ENCODE results near the gene COX6A1.

The COX6A1 gene

GRCh38 chr12:120465756-120466155 lies 27.8 kb downstream of the COX6A1 start:
- Mint-ChIP-seq H3K4me1 (ENCODE audit: low read depth in 2 of 2) (peaks cover 27% of the 10 kb centered on the region in 2 donors), H3K9me3 (no peaks in the 10 kb centered on the region), H3K27me3 (no peaks in the 10 kb centered on the region), H3K4me3 (peak overlapping the region in 1 of 2 donors; percentile 12), H3K36me3 (ENCODE audit: insufficient read depth) (peaks cover 83% of the 10 kb centered on the region), H3K27ac (no peak overlapping the region)
- DNase-seq (no peak), ATAC-seq (replicated peaks) (no peak)

GRCh38 chr12:120466560-120467315 lies 28.8 kb downstream of the COX6A1 start:
- Mint-ChIP-seq H3K27ac (peak overlapping the region in 1 of 2 donors; percentile 92), H3K4me3 (peak overlapping the region; percentile 88 to 92), H3K9me3 (no peaks in the 10 kb centered on the region), H3K36me3 (ENCODE audit: insufficient read depth) (peaks cover 78% of the 10 kb centered on the region), H3K4me1 (ENCODE audit: low read depth in 2 of 2) (peaks cover 28 to 30% of the 10 kb centered on the region in 2 donors), H3K27me3 (no peaks in the 10 kb centered on the region)
- DNase-seq (peak; percentile 27 to 44 (median 36)), ATAC-seq (replicated peaks) (no peak)

- H3K36me3 Mint-ChIP-seq (ENCODE audit: insufficient read depth), result peaks cover 71% of the 10 kb centered on the region
- ATAC-seq (replicated peaks) (no peak), DNase-seq (no peak)
- H3K27me3 Mint-ChIP-seq, result no peaks in the 10 kb centered on the region
- peak overlapping the region; percentile 91 to 92 for H3K27ac Mint-ChIP-seq
- H3K9me3 Mint-ChIP-seq, result no peaks in the 10 kb centered on the region
- H3K4me3 Mint-ChIP-seq, result peak overlapping the region; percentile 88 to 92
- H3K4me1 Mint-ChIP-seq (ENCODE audit: low read depth in 2 of 2), result peaks cover 33 to 35% of the 10 kb centered on the region in 2 donors
These were observed 29.5 kb downstream of the COX6A1 start for GRCh38 chr12:120467439-120467838.

GRCh38 chr12:120468325-120468820 lies 30.5 kb downstream of the COX6A1 start:
- no peaks in the 10 kb centered on the region for H3K27me3 Mint-ChIP-seq
- DNase-seq, result no peak
- H3K36me3 Mint-ChIP-seq (ENCODE audit: insufficient read depth), result peaks cover 62% of the 10 kb centered on the region
- H3K27ac Mint-ChIP-seq, result peak overlapping the region; percentile 91 to 92
- H3K4me1 Mint-ChIP-seq (ENCODE audit: low read depth in 2 of 2), result peaks cover 37 to 43% of the 10 kb centered on the region in 2 donors
- no peak for ATAC-seq (replicated peaks)
- H3K4me3 Mint-ChIP-seq, result peak overlapping the region; percentile 88 to 92
- H3K9me3 Mint-ChIP-seq, result no peaks in the 10 kb centered on the region

GRCh38 chr12:120468821-120469449 lies 31.0 kb downstream of the COX6A1 start:
- peaks cover 56% of the 10 kb centered on the region for H3K36me3 Mint-ChIP-seq (ENCODE audit: insufficient read depth)

GRCh38 chr12:120469450-120470149 lies 31.7 kb downstream of the COX6A1 start, which contains the start of gene SRSF9:
SRSF9 (minus strand) TSS chr12:120469748; CDS start chr12:120469609, 139 bp downstream.
- ATAC-seq (replicated peaks) (peak; percentile 86), DNase-seq (peak; percentile 96 to 97 (median 97))
- peaks cover 49% of the 10 kb centered on the region for H3K36me3 Mint-ChIP-seq (ENCODE audit: insufficient read depth)
- H3K4me1 Mint-ChIP-seq (ENCODE audit: low read depth in 2 of 2), result peaks cover 42 to 47% of the 10 kb centered on the region in 2 donors
- peak within 1 kb of the TSS; percentile 91 to 92 for H3K27ac Mint-ChIP-seq
- H3K4me3 Mint-ChIP-seq, result peak within 1 kb of the TSS; percentile 88 to 92
- no peaks in the 10 kb centered on the region for H3K27me3 Mint-ChIP-seq
- H3K9me3 Mint-ChIP-seq, result no peaks in the 10 kb centered on the region

More at GRCh38 chr12:120468821-120469449, 31.0 kb downstream of the COX6A1 start:
- H3K4me3 Mint-ChIP-seq, result peak overlapping the region; percentile 88 to 92
- DNase-seq (peak in 2 of 3 experiments; percentile 9 to 18), ATAC-seq (replicated peaks) (peak; percentile 38)
- H3K4me1 Mint-ChIP-seq (ENCODE audit: low read depth in 2 of 2), result peaks cover 41 to 43% of the 10 kb centered on the region in 2 donors
- H3K27me3 Mint-ChIP-seq, result no peaks in the 10 kb centered on the region
- peak overlapping the region; percentile 91 to 92 for H3K27ac Mint-ChIP-seq
- H3K9me3 Mint-ChIP-seq, result no peaks in the 10 kb centered on the region

GRCh38 chr12:120470150-120470784 lies 32.4 kb downstream of the COX6A1 start:
- H3K27ac Mint-ChIP-seq, result peak overlapping the region; percentile 91 to 92
- no peaks in the 10 kb centered on the region for H3K27me3 Mint-ChIP-seq
- ATAC-seq (replicated peaks) (peak; percentile 11), DNase-seq (no peak)
- H3K36me3 Mint-ChIP-seq (ENCODE audit: insufficient read depth), result peaks cover 43% of the 10 kb centered on the region
- peak overlapping the region; percentile 88 to 92 for H3K4me3 Mint-ChIP-seq
- H3K9me3 Mint-ChIP-seq, result no peaks in the 10 kb centered on the region
- peaks cover 43 to 51% of the 10 kb centered on the region in 2 donors for H3K4me1 Mint-ChIP-seq (ENCODE audit: low read depth in 2 of 2)

GRCh38 chr12:120472521-120472920 lies 34.6 kb downstream of the COX6A1 start:
- Mint-ChIP-seq H3K27me3 (no peaks in the 10 kb centered on the region), H3K4me3 (no peak overlapping the region), H3K4me1 (ENCODE audit: low read depth in 2 of 2) (peaks cover 40 to 47% of the 10 kb centered on the region in 2 donors), H3K36me3 (ENCODE audit: insufficient read depth) (peaks cover 22% of the 10 kb centered on the region), H3K27ac (peak overlapping the region in 1 of 2 donors; percentile 18), H3K9me3 (no peaks in the 10 kb centered on the region)
- DNase-seq, result no peak
- ATAC-seq (replicated peaks), result no peak

GRCh38 chr12:120473807-120474615 lies 36.1 kb downstream of the COX6A1 start:
- ATAC-seq (replicated peaks) (no peak), DNase-seq (no peak)
- Mint-ChIP-seq H3K36me3 (ENCODE audit: insufficient read depth) (peaks cover 14% of the 10 kb centered on the region), H3K27me3 (no peaks in the 10 kb centered on the region), H3K27ac (peak overlapping the region in 1 of 2 donors; percentile 65), H3K4me3 (no peak overlapping the region), H3K4me1 (ENCODE audit: low read depth in 2 of 2) (peaks cover 29 to 37% of the 10 kb centered on the region in 2 donors), H3K9me3 (no peaks in the 10 kb centered on the region)

GRCh38 chr12:120474616-120474960 lies 36.7 kb downstream of the COX6A1 start:
- H3K27ac Mint-ChIP-seq, result no peak overlapping the region
- H3K9me3 Mint-ChIP-seq, result no peaks in the 10 kb centered on the region
- DNase-seq (no peak), ATAC-seq (replicated peaks) (no peak)
- H3K36me3 Mint-ChIP-seq (ENCODE audit: insufficient read depth), result peaks cover 11% of the 10 kb centered on the region
- H3K27me3 Mint-ChIP-seq, result no peaks in the 10 kb centered on the region
- no peak overlapping the region for H3K4me3 Mint-ChIP-seq
- H3K4me1 Mint-ChIP-seq (ENCODE audit: low read depth in 2 of 2), result peaks cover 31 to 40% of the 10 kb centered on the region in 2 donors

GRCh38 chr12:120475643-120476042 lies 37.7 kb downstream of the COX6A1 start:
- H3K36me3 Mint-ChIP-seq (ENCODE audit: insufficient read depth), result peaks cover 5% of the 10 kb centered on the region
- H3K27ac Mint-ChIP-seq, result no peak overlapping the region
- H3K4me3 Mint-ChIP-seq, result no peak overlapping the region
- peaks cover 33 to 44% of the 10 kb centered on the region in 2 donors for H3K4me1 Mint-ChIP-seq (ENCODE audit: low read depth in 2 of 2)
- DNase-seq (no peak), ATAC-seq (replicated peaks) (no peak)
- H3K27me3 Mint-ChIP-seq, result no peaks in the 10 kb centered on the region
- H3K9me3 Mint-ChIP-seq, result no peaks in the 10 kb centered on the region

GRCh38 chr12:120479458-120479857 lies 41.5 kb downstream of the COX6A1 start:
- no peak for DNase-seq
- H3K27ac Mint-ChIP-seq, result peak overlapping the region; percentile 97 to 98
- no peaks in the 10 kb centered on the region for H3K9me3 Mint-ChIP-seq
- H3K4me1 Mint-ChIP-seq (ENCODE audit: low read depth in 2 of 2), result peaks cover 39 to 51% of the 10 kb centered on the region in 2 donors
- H3K27me3 Mint-ChIP-seq, result no peaks in the 10 kb centered on the region
- peaks cover 6% of the 10 kb centered on the region for H3K36me3 Mint-ChIP-seq (ENCODE audit: insufficient read depth)
- no peak for ATAC-seq (replicated peaks)
- H3K4me3 Mint-ChIP-seq, result peak overlapping the region; percentile 47 to 93

All from effector memory CD8-positive, alpha-beta T cell (primary cell).